Measurements from ENCODE around the gene SLC25A20. TPM values are rescaled to one million over a fixed set of nuclear protein-coding genes. Genes with fewer than 3 reads are reported as not detected.
A peak's percentile ranks its signal among the peaks of the same experiment; 100 is the strongest.

Gene SLC25A20
- total and polyA plus RNA-seq, 4 donors: 36.9 to 223 (median 86.5) TPM

GRCh38 chr3:48919215-48920138 is 20.8 kb upstream of the SLC25A20 start:
- H3K9me3 ChIP-seq (ENCODE audit: control insufficient read depth in 4 of 4, low read length in 3 of 4): no peaks in the 10 kb centered on the region
- H3K4me1 ChIP-seq (ENCODE audit: control insufficient read depth in 4 of 4, insufficient read depth in 4 of 4, low read length in 3 of 4): peaks cover 2 to 13% (median 9%) of the 10 kb centered on the region in 4 donors
- WGBS: under 1% methylated on average over 54 of the region's 54 CpGs
- H3K27me3 ChIP-seq (ENCODE audit: control insufficient read depth in 4 of 4, insufficient read depth in 4 of 4, low read length in 3 of 4): no peaks in the 10 kb centered on the region
- TF ChIP-seq RAD21 (IDR thresholded peaks at IDR 0.05): peak in 1 of 2 donors; percentile 19
- TF ChIP-seq FOXA2 (IDR thresholded peaks at IDR 0.05): no peak
- peak; percentile 30 for TF ChIP-seq TAF1 (conservative IDR thresholded peaks at IDR 0.05)
- peak; percentile 17 for TF ChIP-seq YY1 (IDR thresholded peaks at IDR 0.05)
- TF ChIP-seq RXRA (IDR thresholded peaks at IDR 0.05): peak in 1 of 2 donors; percentile 9
- TF ChIP-seq, protein P1, sequence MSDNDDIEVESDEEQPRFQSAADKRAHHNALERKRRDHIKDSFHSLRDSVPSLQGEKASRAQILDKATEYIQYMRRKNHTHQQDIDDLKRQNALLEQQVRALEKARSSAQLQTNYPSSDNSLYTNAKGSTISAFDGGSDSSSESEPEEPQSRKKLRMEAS (IDR thresholded peaks at IDR 0.05): no peak
- H3K27ac ChIP-seq (ENCODE audit: low read depth in 1 of 2, low read length in 2 of 2): peak overlapping the region; percentile 94 to 95
- peak overlapping the region; percentile 68 to 86 for H3K9ac ChIP-seq (ENCODE audit: low read depth in 1 of 2, low read length in 2 of 2)
- peak; percentile 44 for DNase-seq (ENCODE audit: low spot score)
- H3K4me3 ChIP-seq (ENCODE audit: low read depth in 1 of 3, low read length in 3 of 3): peak overlapping the region; percentile 94 to 98 (median 96)
- peaks cover 0 to 10% (median 7%) of the 10 kb centered on the region in 4 donors for H3K36me3 ChIP-seq (ENCODE audit: control insufficient read depth in 4 of 4, insufficient read depth in 3 of 4, low read depth in 1 of 4, low read length in 3 of 4)

DNA sequence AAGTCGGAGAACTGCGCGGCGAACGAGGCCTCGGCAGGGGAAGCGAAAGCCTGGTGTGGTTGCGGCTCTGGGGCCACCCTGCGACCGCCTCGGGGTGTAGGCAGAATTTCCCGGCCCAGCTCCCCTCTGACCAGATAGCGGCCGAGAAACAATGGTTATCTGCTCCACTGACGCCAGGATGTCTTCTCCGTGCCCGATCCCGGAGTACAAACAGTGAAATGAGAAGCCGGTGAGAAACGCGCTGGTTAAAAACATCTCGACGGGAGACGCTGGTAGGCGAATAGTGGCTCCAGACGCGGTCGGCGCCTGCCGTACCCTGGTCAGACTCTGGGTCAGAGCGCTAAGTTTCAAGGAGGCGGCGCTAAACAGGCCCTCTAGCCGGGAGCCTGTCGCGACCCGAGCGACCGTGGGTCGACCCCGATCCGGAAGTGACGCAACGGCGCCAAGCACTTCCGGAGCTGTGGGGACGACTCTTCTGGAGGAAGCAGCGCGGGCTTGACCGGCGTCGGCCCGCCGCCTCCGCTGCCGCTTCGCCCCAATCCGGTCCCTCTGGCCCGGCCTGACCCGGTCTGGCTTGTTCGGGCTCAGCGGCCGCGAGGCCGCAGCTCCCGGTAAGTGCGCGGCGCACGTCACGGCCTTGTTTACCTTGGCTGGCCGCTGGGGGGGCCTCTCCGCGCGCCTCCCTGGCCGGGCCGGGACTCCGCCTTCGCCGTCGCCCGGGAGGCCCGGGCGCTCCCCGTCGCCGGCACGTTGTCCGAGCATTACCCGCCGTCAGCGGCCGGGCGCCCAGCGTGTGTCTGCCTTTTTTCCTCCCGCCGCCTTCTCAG is 19.9 kb upstream of the SLC25A20 start, which contains the start of gene ARIH2:
Gene ARIH2, plus strand, starts transcription at position 455 of the 827 bp plus-strand sequence. CDS start 8,717 bp downstream, outside the sequence.
- Histone ChIP-seq H3K4me1 (ENCODE audit: control insufficient read depth in 4 of 4, insufficient read depth in 4 of 4, low read length in 3 of 4) (peaks cover 2 to 13% (median 9%) of the 10 kb centered on the region in 4 donors), H3K27me3 (ENCODE audit: control insufficient read depth in 4 of 4, insufficient read depth in 4 of 4, low read length in 3 of 4) (no peaks in the 10 kb centered on the region), H3K4me3 (ENCODE audit: low read depth in 1 of 3, low read length in 3 of 3) (peak within 1 kb of the TSS; percentile 94 to 98 (median 96)), H3K9ac (ENCODE audit: low read depth in 1 of 2, low read length in 2 of 2) (peak within 1 kb of the TSS; percentile 68 to 86), H3K36me3 (ENCODE audit: control insufficient read depth in 4 of 4, insufficient read depth in 3 of 4, low read depth in 1 of 4, low read length in 3 of 4) (peaks cover 0 to 4% (median 0%) of the 10 kb centered on the region in 4 donors), H3K9me3 (ENCODE audit: control insufficient read depth in 4 of 4, low read length in 3 of 4) (no peaks in the 10 kb centered on the region), H3K27ac (ENCODE audit: low read depth in 1 of 2, low read length in 2 of 2) (peak within 1 kb of the TSS; percentile 94 to 95)
- DNase-seq (ENCODE audit: low spot score): peak; percentile 92
- WGBS: under 1% methylated on average over 97 of the region's 97 CpGs
- TF ChIP-seq, protein P2, sequence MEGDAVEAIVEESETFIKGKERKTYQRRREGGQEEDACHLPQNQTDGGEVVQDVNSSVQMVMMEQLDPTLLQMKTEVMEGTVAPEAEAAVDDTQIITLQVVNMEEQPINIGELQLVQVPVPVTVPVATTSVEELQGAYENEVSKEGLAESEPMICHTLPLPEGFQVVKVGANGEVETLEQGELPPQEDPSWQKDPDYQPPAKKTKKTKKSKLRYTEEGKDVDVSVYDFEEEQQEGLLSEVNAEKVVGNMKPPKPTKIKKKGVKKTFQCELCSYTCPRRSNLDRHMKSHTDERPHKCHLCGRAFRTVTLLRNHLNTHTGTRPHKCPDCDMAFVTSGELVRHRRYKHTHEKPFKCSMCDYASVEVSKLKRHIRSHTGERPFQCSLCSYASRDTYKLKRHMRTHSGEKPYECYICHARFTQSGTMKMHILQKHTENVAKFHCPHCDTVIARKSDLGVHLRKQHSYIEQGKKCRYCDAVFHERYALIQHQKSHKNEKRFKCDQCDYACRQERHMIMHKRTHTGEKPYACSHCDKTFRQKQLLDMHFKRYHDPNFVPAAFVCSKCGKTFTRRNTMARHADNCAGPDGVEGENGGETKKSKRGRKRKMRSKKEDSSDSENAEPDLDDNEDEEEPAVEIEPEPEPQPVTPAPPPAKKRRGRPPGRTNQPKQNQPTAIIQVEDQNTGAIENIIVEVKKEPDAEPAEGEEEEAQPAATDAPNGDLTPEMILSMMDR (IDR thresholded peaks at IDR 0.05; ENCODE audit: low read depth, low read length, missing input control): peak; percentile 17
- TF ChIP-seq NR2F2 (IDR thresholded peaks at IDR 0.05): peak; percentile 88
- TF ChIP-seq SP1 (IDR thresholded peaks at IDR 0.05): peak; percentile 64
- TF ChIP-seq HNF4G (IDR thresholded peaks at IDR 0.05): no peak
- no peak for TF ChIP-seq EGR1 (IDR thresholded peaks at IDR 0.05; ENCODE audit: low read depth in 2 of 2)
- TF ChIP-seq JUND (IDR thresholded peaks at IDR 0.05): peak; percentile 33 to 37
- peak; percentile 88 to 95 for TF ChIP-seq GABPA (IDR thresholded peaks at IDR 0.05 in 1 of 2, conservative IDR thresholded peaks at IDR 0.05 in 1 of 2)
- no peak for TF ChIP-seq FOXA1 (IDR thresholded peaks at IDR 0.05)
- TF ChIP-seq, protein P3, sequence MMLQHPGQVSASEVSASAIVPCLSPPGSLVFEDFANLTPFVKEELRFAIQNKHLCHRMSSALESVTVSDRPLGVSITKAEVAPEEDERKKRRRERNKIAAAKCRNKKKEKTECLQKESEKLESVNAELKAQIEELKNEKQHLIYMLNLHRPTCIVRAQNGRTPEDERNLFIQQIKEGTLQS (IDR thresholded peaks at IDR 0.05): no peak
- TF ChIP-seq RAD21 (IDR thresholded peaks at IDR 0.05): peak; percentile 36 to 42
- peak; percentile 55 to 57 for TF ChIP-seq HNF4A (conservative IDR thresholded peaks at IDR 0.05)
- no peak for TF ChIP-seq REST (IDR thresholded peaks at IDR 0.05)
- peak; percentile 42 for TF ChIP-seq YY1 (IDR thresholded peaks at IDR 0.05)
- TF ChIP-seq, protein P4, sequence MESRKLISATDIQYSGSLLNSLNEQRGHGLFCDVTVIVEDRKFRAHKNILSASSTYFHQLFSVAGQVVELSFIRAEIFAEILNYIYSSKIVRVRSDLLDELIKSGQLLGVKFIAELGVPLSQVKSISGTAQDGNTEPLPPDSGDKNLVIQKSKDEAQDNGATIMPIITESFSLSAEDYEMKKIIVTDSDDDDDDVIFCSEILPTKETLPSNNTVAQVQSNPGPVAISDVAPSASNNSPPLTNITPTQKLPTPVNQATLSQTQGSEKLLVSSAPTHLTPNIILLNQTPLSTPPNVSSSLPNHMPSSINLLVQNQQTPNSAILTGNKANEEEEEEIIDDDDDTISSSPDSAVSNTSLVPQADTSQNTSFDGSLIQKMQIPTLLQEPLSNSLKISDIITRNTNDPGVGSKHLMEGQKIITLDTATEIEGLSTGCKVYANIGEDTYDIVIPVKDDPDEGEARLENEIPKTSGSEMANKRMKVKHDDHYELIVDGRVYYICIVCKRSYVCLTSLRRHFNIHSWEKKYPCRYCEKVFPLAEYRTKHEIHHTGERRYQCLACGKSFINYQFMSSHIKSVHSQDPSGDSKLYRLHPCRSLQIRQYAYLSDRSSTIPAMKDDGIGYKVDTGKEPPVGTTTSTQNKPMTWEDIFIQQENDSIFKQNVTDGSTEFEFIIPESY (IDR thresholded peaks at IDR 0.05): no peak
- TF ChIP-seq, protein P1 (IDR thresholded peaks at IDR 0.05): no peak
- TF ChIP-seq RXRA (IDR thresholded peaks at IDR 0.05): peak; percentile 76 to 86
- no peak for TF ChIP-seq FOXA2 (IDR thresholded peaks at IDR 0.05)
- peak; percentile 86 for TF ChIP-seq TAF1 (conservative IDR thresholded peaks at IDR 0.05)
